H1 (cell line): ENCODE results near the gene MS4A5. TPM values are rescaled to one million over a fixed set of nuclear protein-coding genes. Genes with fewer than 3 reads are reported as not detected.

Experiments
- CTCF ChIA-PET: fragments of 300-600 bp; sonication (Branson Sonifier 250); formaldehyde crosslinking; loops from one replicate; lab custom pipeline; 2021; ENCODE audit not compliant: partially characterized antibody; lab: Charles Lee
- POLR2A ChIA-PET: fragments of 300-600 bp; sonication (Branson Sonifier 250); formaldehyde crosslinking; loops from one replicate; lab custom pipeline; 2021; ENCODE audit warnings: inconsistent platforms; ENCODE audit not compliant: partially characterized antibody; lab: Charles Lee
- DNase-seq, 2 experiments: peaks; one replicate each; pipeline versions ENCODE4 v3.0.0 to v3.0.0-alpha.2; 2010 to 2022; ENCODE audit warnings: low spot score in 2 of 2, low read depth in 1 of 2, mixed read lengths in 1 of 2
- FAIRE-seq: peaks from 2 replicates; lab custom pipeline; 2011; peaks lifted over from hg19 to GRCh38; lab: Jason Lieb, UNC
- H2AFZ ChIP-seq: 2 replicates; pipeline ENCODE4 v1.8.1; 2012; ENCODE audit warnings: low read length, inconsistent platforms
- H2AK5ac ChIP-seq: 2 replicates; pipeline ENCODE4 v1.6.1; 2013; ENCODE audit warnings: low read depth, low read length
- H2BK120ac ChIP-seq: replicated peaks from 2 replicates; pipeline ENCODE3; 2013; ENCODE audit warnings: low read depth, low read length, inconsistent platforms
- H2BK12ac ChIP-seq: 2 replicates; pipeline ENCODE4 v1.6.1; 2013; ENCODE audit warnings: low read depth, low read length
- H2BK15ac ChIP-seq: 2 replicates; pipeline ENCODE4 v1.6.1; 2013; ENCODE audit warnings: low read length
- H2BK20ac ChIP-seq: 2 replicates; pipeline ENCODE4 v1.6.1; 2013; ENCODE audit warnings: low read length
- H2BK5ac ChIP-seq: 2 replicates; pipeline ENCODE4 v1.6.1; 2013; ENCODE audit warnings: low read depth, low read length
- H3K14ac ChIP-seq: 2 replicates; pipeline ENCODE4 v1.6.1; 2013; ENCODE audit warnings: inconsistent platforms; ENCODE audit not compliant: insufficient read length
- H3K18ac ChIP-seq: 2 replicates; pipeline ENCODE4 v1.6.1; 2013; ENCODE audit warnings: low read length; ENCODE audit errors: extremely low read depth
- H3K23ac ChIP-seq: 2 replicates; pipeline ENCODE4 v1.6.1; 2013; ENCODE audit warnings: inconsistent platforms; ENCODE audit not compliant: insufficient read length
- H3K23me2 ChIP-seq: 2 replicates; pipeline ENCODE4 v1.6.1; 2013; ENCODE audit warnings: low read depth, low read length
- H3K27ac ChIP-seq: 2 replicates; pipeline ENCODE4 v1.6.1; 2011; ENCODE audit warnings: low read depth, low read length, inconsistent platforms
- H3K27me3 ChIP-seq, 4 experiments: replicated peaks in 1 of 4; 1 replicate in 1 of 4; 2 replicates in 3 of 4; pipeline versions ENCODE4 v1.6.1 to v1.8.1; 2011 to 2013; ENCODE audit warnings: low read length in 3 of 4, mild to moderate bottlenecking in 3 of 4, inconsistent platforms in 2 of 4, mixed read lengths in 2 of 4, moderate library complexity in 1 of 4; ENCODE audit not compliant: control insufficient read depth in 3 of 4, insufficient read depth in 3 of 4; ENCODE audit errors: extremely low read depth in 1 of 4
- H3K36me3 ChIP-seq, 4 experiments: 2 replicates each; pipeline versions ENCODE4 v1.6.1 to v1.8.1; 2011 to 2013; ENCODE audit warnings: mild to moderate bottlenecking in 4 of 4, low read length in 3 of 4, moderate library complexity in 2 of 4, control low read depth in 1 of 4, inconsistent platforms in 1 of 4; ENCODE audit not compliant: insufficient read depth in 4 of 4, control insufficient read depth in 2 of 4
- H3K4ac ChIP-seq: replicated peaks from 2 replicates; pipeline ENCODE3; 2013; ENCODE audit warnings: low read length, low read depth, mixed read lengths, inconsistent platforms; ENCODE audit not compliant: insufficient read length
- H3K4me1 ChIP-seq, 4 experiments: replicated peaks in 1 of 4; 1 replicate in 1 of 4; 2 replicates in 3 of 4; pipeline versions ENCODE4 v1.6.1 to v1.8.1; 2011 to 2013; ENCODE audit warnings: low read length in 3 of 4, inconsistent platforms in 2 of 4, mixed read lengths in 1 of 4; ENCODE audit not compliant: insufficient read depth in 4 of 4, control insufficient read depth in 3 of 4
- H3K4me2 ChIP-seq, 2 experiments: 2 replicates each; pipeline versions ENCODE4 v1.6.1 to v1.8.1; 2011 to 2013; ENCODE audit warnings: low read depth in 2 of 2, low read length in 2 of 2, control low read depth in 1 of 2, inconsistent platforms in 1 of 2, mild to moderate bottlenecking in 1 of 2; ENCODE audit not compliant: insufficient read depth in 1 of 2
- H3K4me3 ChIP-seq, 4 experiments: fragments of 200-600, 300-600 bp in 1 of 4; sonication (generic), shearing (Covaris generic), sonication (Bioruptor Twin) in 1 of 4; 2 replicates each; pipeline versions ENCODE4 v1.5.1 to v1.8.1; 2011 to 2016; ENCODE audit warnings: low read length in 4 of 4, low read depth in 3 of 4, control low read depth in 2 of 4, inconsistent platforms in 2 of 4, mild to moderate bottlenecking in 2 of 4, mixed read lengths in 1 of 4, moderate library complexity in 1 of 4; ENCODE audit not compliant: insufficient read depth in 2 of 4; ENCODE audit errors: extremely low read depth in 1 of 4
- H3K56ac ChIP-seq: replicated peaks from 2 replicates; pipeline ENCODE3; 2013; ENCODE audit warnings: low read depth, mild to moderate bottlenecking, mixed read lengths, low read length, inconsistent platforms; ENCODE audit not compliant: insufficient read length
- H3K79me1 ChIP-seq: 2 replicates; pipeline ENCODE4 v1.6.1; 2013; ENCODE audit warnings: low read depth, low read length, control low read depth
- H3K79me2 ChIP-seq, 2 experiments: 2 replicates each; pipeline versions ENCODE4 v1.6.1 to v1.8.1; 2012 to 2013; ENCODE audit warnings: low read length in 2 of 2, mild to moderate bottlenecking in 2 of 2, inconsistent platforms in 1 of 2; ENCODE audit not compliant: insufficient read depth in 2 of 2, control insufficient read depth in 1 of 2
- H3K9ac ChIP-seq, 4 experiments: replicated peaks in 1 of 4; 1 replicate in 1 of 4; 2 replicates in 3 of 4; pipeline versions ENCODE4 v1.6.1 to v1.8.1; 2011 to 2013; ENCODE audit warnings: low read depth in 3 of 4, low read length in 3 of 4, control low read depth in 2 of 4, mild to moderate bottlenecking in 2 of 4, moderate library complexity in 2 of 4, inconsistent platforms in 1 of 4; ENCODE audit errors: extremely low read depth in 1 of 4
- H3K9me3 ChIP-seq, 2 experiments: 2 replicates each; pipeline versions ENCODE4 v1.6.1 to v1.8.1; 2012 to 2013; ENCODE audit warnings: mild to moderate bottlenecking in 2 of 2, moderate library complexity in 2 of 2, control low read depth in 1 of 2, inconsistent platforms in 1 of 2, low read depth in 1 of 2, low read length in 1 of 2, mixed read lengths in 1 of 2; ENCODE audit not compliant: insufficient read depth in 2 of 2
- H4K20me1 ChIP-seq, 2 experiments: replicated peaks in 1 of 2; 2 replicates each; pipeline versions ENCODE3 to v1.8.1; 2011 to 2013; ENCODE audit warnings: inconsistent platforms in 2 of 2, low read length in 2 of 2, mild to moderate bottlenecking in 1 of 2; ENCODE audit not compliant: insufficient read depth in 2 of 2, control insufficient read depth in 1 of 2
- H4K5ac ChIP-seq: 2 replicates; pipeline ENCODE4 v1.6.1; 2013; ENCODE audit warnings: low read length, low read depth, mixed read lengths, inconsistent platforms; ENCODE audit not compliant: insufficient read length
- H4K8ac ChIP-seq: 2 replicates; pipeline ENCODE4 v1.8.0; 2013; ENCODE audit warnings: mild to moderate bottlenecking, moderate library complexity, low read length, inconsistent platforms; ENCODE audit not compliant: insufficient read depth; ENCODE audit errors: extremely low read depth
- H4K91ac ChIP-seq: replicated peaks from 2 replicates; pipeline ENCODE3; 2013; ENCODE audit warnings: low read length, mixed read lengths, inconsistent platforms; ENCODE audit not compliant: insufficient read length
- ATF3 ChIP-seq: IDR thresholded peaks from 2 replicates; pipeline ENCODE4 v1.6.1; 2011; ENCODE audit warnings: low read depth, mild to moderate bottlenecking, low read length; ENCODE audit not compliant: insufficient read depth
- BRCA1 ChIP-seq: IDR thresholded peaks from 2 replicates; pipeline ENCODE4 v1.6.1; 2012; ENCODE audit warnings: low read depth, low read length, improper control_type of control experiment
- HDAC6 ChIP-seq: IDR thresholded peaks from one replicate; pipeline ENCODE4 v1.7.1; 2012; ENCODE audit warnings: low read depth, mild to moderate bottlenecking, inconsistent platforms, low read length, moderate library complexity
- JUND ChIP-seq: IDR thresholded peaks from 2 replicates; pipeline ENCODE4 v1.6.1; 2011; ENCODE audit warnings: mild to moderate bottlenecking, improper control_type of control experiment, low read length
- SAP30 ChIP-seq: fragments of 300-600 bp; sonication (generic); IDR thresholded peaks from 2 replicates; pipeline ENCODE4 v1.7.1; 2012; ENCODE audit warnings: low read length, moderate library complexity, mild to moderate bottlenecking, inconsistent platforms; ENCODE audit not compliant: insufficient read depth, insufficient replicate concordance
- SP2 ChIP-seq: IDR thresholded peaks from 2 replicates; pipeline ENCODE4 v1.6.1; 2012; ENCODE audit warnings: mild to moderate bottlenecking, low read length, inconsistent platforms
- USF2 ChIP-seq: IDR thresholded peaks from 2 replicates; pipeline ENCODE4 v1.6.1; 2011; ENCODE audit warnings: low read length, improper control_type of control experiment
- WGBS, 2 experiments: shearing (Covaris generic) in 1 of 2; methylation state at CpG; one replicate each; pipeline versions ENCODE4 v1.1.6 to v1.1.7; 2013 to 2015; ENCODE audit warnings: low lambda C conversion rate in 2 of 2, mixed read lengths in 2 of 2, inconsistent platforms in 1 of 2, low coverage in 1 of 2, missing lambda C conversion rate in 1 of 2; ENCODE audit not compliant: insufficient replicate concordance in 2 of 2, insufficient coverage in 1 of 2, insufficient read length in 1 of 2; ENCODE audit errors: extremely low coverage in 1 of 2, missing lambda C conversion rate in 1 of 2; 5-methylcytosine and 5-hydroxymethylcytosine counted together
- polyA plus RNA-seq, 7 experiments: library from polyadenylated mRNA; depleted of rRNA in 3 of 7; stranded (reverse) in 5 of 7; unstranded in 2 of 7; fragments of >200 nt in 5 of 7; fragments of 200-250 nt in 2 of 7; gene quantifications; 1 replicate in 5 of 7; 2 replicates in 1 of 7; 4 replicates in 1 of 7; pipeline versions ENCODE4 v1.2.1 to v1.2.3, GENCODE V29; 2011 to 2013; ENCODE audit warnings: missing spikeins in 2 of 7, mixed read lengths in 2 of 7
- total RNA-seq: library from RNA; stranded (reverse); fragmentation: NEBNext Ultra II Directional; extraction: Animal tissue kit (Norgen Biotek cat#: 25700); gene quantifications from 2 replicates; pipeline ENCODE4 v1.2.1, GENCODE V29; 2021
- TF ChIP-seq, protein P1 (sequence below), 3 experiments: IDR thresholded peaks; 1 replicate in 2 of 3; 2 replicates in 1 of 3; pipeline versions ENCODE4 v1.5.1 to v1.6.1; 2011; ENCODE audit warnings: low read length in 3 of 3, mild to moderate bottlenecking in 3 of 3, inconsistent platforms in 2 of 3, low read depth in 1 of 3, moderate library complexity in 1 of 3; ENCODE audit not compliant: insufficient read depth in 1 of 3; ENCODE audit errors: control extremely low read depth in 1 of 3

Gene MS4A5
- total and polyA plus RNA-seq, 2 of the 8 experiments (the other 6 are each of a cell fraction or from before 2014, with no cell fraction given), result not detected

GRCh38 chr11:60394666-60395380 is 34.5 kb upstream of the MS4A5 start:
- Histone ChIP-seq H3K23ac (no peak overlapping the region), H3K14ac (no peak overlapping the region), H3K27ac (no peak overlapping the region), H3K79me1 (no peaks in the 10 kb centered on the region), H2BK12ac (no peak overlapping the region), H2BK20ac (no peak overlapping the region), H3K4me1 (0 out of 7 replicates have a peak, but pooled peaks cover 0 to 2% (median 0%) of the 10 kb centered on the region in 4 experiments), H3K79me2 (no peaks in the 10 kb centered on the region), H4K91ac (no peak overlapping the region), H3K18ac (no peak overlapping the region), H3K4me3 (no peak overlapping the region), H4K5ac (no peak overlapping the region), H3K9ac (no peak overlapping the region), H4K20me1 (no peaks in the 10 kb centered on the region), H3K56ac (no peak overlapping the region), H4K8ac (no peak overlapping the region), H2AK5ac (no peak overlapping the region), H2BK5ac (no peak overlapping the region), H3K9me3 (no peaks in the 10 kb centered on the region), H2BK120ac (no peak overlapping the region), H2AFZ (no peak overlapping the region), H3K27me3 (no peaks in the 10 kb centered on the region), H3K36me3 (no peaks in the 10 kb centered on the region), H2BK15ac (no peak overlapping the region), H3K23me2 (no peaks in the 10 kb centered on the region), H3K4me2 (no peak overlapping the region), H3K4ac (no peak overlapping the region)
- WGBS, 2 experiments, result 92% methylated on average over 7 of the region's 7 CpGs; no CpG with 5 or more reads in 1 of the 2 experiments
- CTCF ChIA-PET, result interaction anchor here (0.6 to 0.7 kb wide), 2 partner anchors 8 to 555 kb away, joined by 3 to 4 read pairs; no protein-coding TSS in a partner anchor
- POLR2A ChIA-PET, result no interaction called here
- DNase-seq (no peak), FAIRE-seq (no peak)
- no peak for TF ChIP-seq BRCA1
- no peak for TF ChIP-seq ATF3
- TF ChIP-seq, protein P1, sequence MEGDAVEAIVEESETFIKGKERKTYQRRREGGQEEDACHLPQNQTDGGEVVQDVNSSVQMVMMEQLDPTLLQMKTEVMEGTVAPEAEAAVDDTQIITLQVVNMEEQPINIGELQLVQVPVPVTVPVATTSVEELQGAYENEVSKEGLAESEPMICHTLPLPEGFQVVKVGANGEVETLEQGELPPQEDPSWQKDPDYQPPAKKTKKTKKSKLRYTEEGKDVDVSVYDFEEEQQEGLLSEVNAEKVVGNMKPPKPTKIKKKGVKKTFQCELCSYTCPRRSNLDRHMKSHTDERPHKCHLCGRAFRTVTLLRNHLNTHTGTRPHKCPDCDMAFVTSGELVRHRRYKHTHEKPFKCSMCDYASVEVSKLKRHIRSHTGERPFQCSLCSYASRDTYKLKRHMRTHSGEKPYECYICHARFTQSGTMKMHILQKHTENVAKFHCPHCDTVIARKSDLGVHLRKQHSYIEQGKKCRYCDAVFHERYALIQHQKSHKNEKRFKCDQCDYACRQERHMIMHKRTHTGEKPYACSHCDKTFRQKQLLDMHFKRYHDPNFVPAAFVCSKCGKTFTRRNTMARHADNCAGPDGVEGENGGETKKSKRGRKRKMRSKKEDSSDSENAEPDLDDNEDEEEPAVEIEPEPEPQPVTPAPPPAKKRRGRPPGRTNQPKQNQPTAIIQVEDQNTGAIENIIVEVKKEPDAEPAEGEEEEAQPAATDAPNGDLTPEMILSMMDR (IDR thresholded peaks at IDR 0.05; ENCODE audit: control extremely low read depth in 1 of 3, insufficient read depth in 1 of 3, low read depth in 1 of 3, low read length in 3 of 3), result no peak
- no peak for TF ChIP-seq USF2
- no peak for TF ChIP-seq HDAC6
- no peak for TF ChIP-seq SAP30
- TF ChIP-seq JUND, result no peak
- TF ChIP-seq SP2, result no peak
